K562 (cell line): ENCODE data around the gene CCR7. TPM values are rescaled to one million over a fixed set of nuclear protein-coding genes. Genes with fewer than 3 reads are reported as not detected.

Source experiments
- BCOR ChIP-seq: fragments of 450-650 bp; IDR thresholded peaks from 2 replicates; pipeline ENCODE4 v1.6.1; 2016
- CBX2 ChIP-seq: fragments of 200-600 bp; sonication (generic); IDR thresholded peaks from one replicate; pipeline ENCODE4 v1.6.1; 2012; ENCODE audit warnings: mild to moderate bottlenecking, low read length, inconsistent platforms; ENCODE audit not compliant: insufficient read depth, poor library complexity, severe bottlenecking
- CEBPG ChIP-seq, 3 experiments: fragments of 200-800 bp in 1 of 3; sonication (Bioruptor generic) in 1 of 3; sonication (generic) in 1 of 3; formaldehyde crosslinking in 1 of 3; IDR thresholded peaks in 2 of 3; conservative IDR thresholded peaks in 1 of 3; 2 replicates each; pipeline versions ENCODE4 v1.6.1 to v1.8.0; 2016 to 2022; ENCODE audit warnings: missing compliant biosample characterization in 2 of 3, missing genetic modification characterization in 2 of 3, mild to moderate bottlenecking in 1 of 3, missing genetic modification reagents in 1 of 3
- GTF2F1 ChIP-seq: IDR thresholded peaks from 2 replicates; pipeline ENCODE4 v1.6.1; 2011; ENCODE audit warnings: low read depth, low read length, improper control_type of control experiment
- HES1 ChIP-seq: fragments of 450-650 bp; IDR thresholded peaks from 2 replicates; pipeline ENCODE4 v1.6.1; 2016; ENCODE audit warnings: low read depth, mild to moderate bottlenecking, moderate library complexity
- JUND ChIP-seq, 2 experiments: IDR thresholded peaks; 2 replicates in 1 of 2; 3 replicates in 1 of 2; pipeline ENCODE4 v1.6.1; 2011; ENCODE audit warnings: borderline replicate concordance in 2 of 2, low read depth in 2 of 2, low read length in 2 of 2, improper control_type of control experiment in 1 of 2, missing biosample characterization in 1 of 2, missing genetic modification characterization in 1 of 2, missing genetic modification reagents in 1 of 2
- POLR2AphosphoS2 ChIP-seq: IDR thresholded peaks from 2 replicates; pipeline ENCODE4 v1.6.1; 2012; ENCODE audit warnings: low read length, improper control_type of control experiment
- TCFL5 ChIP-seq: fragments of 250-450 bp; sonication (Bioruptor Pico); conservative IDR thresholded peaks from 2 replicates; pipeline ENCODE4 v1.6.1; 2021; ENCODE audit warnings: mild to moderate bottlenecking, moderate library complexity, matching md5 sums
- XRCC5 ChIP-seq: fragments of 200-400 bp; formaldehyde crosslinking; IDR thresholded peaks from 2 replicates; pipeline ENCODE4 v1.6.1; 2017; ENCODE audit warnings: low read depth, mild to moderate bottlenecking, low read length
- ZC3H11A ChIP-seq: IDR thresholded peaks from 2 replicates; pipeline ENCODE4 v1.6.1; 2012; ENCODE audit warnings: low read depth, low read length, improper control_type of control experiment
- ZNF232 ChIP-seq: sonication (generic); formaldehyde crosslinking; IDR thresholded peaks from 2 replicates; pipeline ENCODE4 v1.8.0; 2022; ENCODE audit warnings: mild to moderate bottlenecking, missing genetic modification reagents
- ZNF324 ChIP-seq: fragments of 250-450 bp; sonication (Bioruptor Pico); IDR thresholded peaks from 2 replicates; pipeline ENCODE4 v1.4.0; 2020; ENCODE audit warnings: mild to moderate bottlenecking
- ZNF395 ChIP-seq: fragments of 200-800 bp; sonication (Bioruptor generic); IDR thresholded peaks from 2 replicates; pipeline ENCODE4 v1.6.1; 2017; ENCODE audit warnings: missing genetic modification characterization, missing compliant biosample characterization
- polyA plus RNA-seq, 8 experiments: library from polyadenylated mRNA; depleted of rRNA in 4 of 8; stranded (reverse) in 5 of 8; unstranded in 3 of 8; fragments of >200 nt; fragmentation: Nextera tagmentation in 2 of 8; fragmentation: Illumina TruSeq in 1 of 8; extraction: Ambion mirVana in 2 of 8; extraction: Trizol in 1 of 8; gene quantifications; 2 replicates each; pipeline versions ENCODE4 v1.2.1 to v1.2.3, GENCODE V29; 2011 to 2014; ENCODE audit warnings: inconsistent platforms in 1 of 8, missing spikeins in 1 of 8
- total RNA-seq, 7 experiments: library from RNA; depleted of rRNA in 6 of 7; stranded (reverse); fragments of >200 nt in 6 of 7; fragmentation: Illumina TruSeq in 2 of 7; extraction: Trizol in 2 of 7; gene quantifications; 2 replicates each; pipeline versions ENCODE4 v1.2.1 to v1.2.3, GENCODE V29; 2011 to 2021; ENCODE audit warnings: low replicate concordance in 1 of 7
- TF ChIP-seq, protein P1 (sequence below), 2 experiments: fragments of 450-650 bp in 1 of 2; sonication (generic) in 1 of 2; formaldehyde crosslinking; conservative IDR thresholded peaks; 2 replicates each; pipeline versions ENCODE4 v1.4.0 to v1.8.1; 2020 to 2022; ENCODE audit warnings: mild to moderate bottlenecking in 1 of 2, missing genetic modification reagents in 1 of 2
- TF ChIP-seq, protein P2 (sequence below): fragments of 200-400 bp; formaldehyde crosslinking; IDR thresholded peaks from 2 replicates; pipeline ENCODE4 v1.6.1; 2017; ENCODE audit warnings: mild to moderate bottlenecking, low read depth, low read length, moderate library complexity
- TF ChIP-seq, protein P3 (sequence below), 3 experiments: fragments of 200-800 bp in 1 of 3; fragments of 250-450 bp in 1 of 3; fragments of 450-650 bp in 1 of 3; sonication (Bioruptor Pico) in 1 of 3; sonication (Bioruptor generic) in 1 of 3; formaldehyde crosslinking in 1 of 3; IDR thresholded peaks; 2 replicates each; pipeline versions ENCODE4 v1.6.1 to v1.8.0; 2016 to 2022; ENCODE audit warnings: mild to moderate bottlenecking in 2 of 3, missing genetic modification characterization in 2 of 3, missing compliant biosample characterization in 1 of 3, moderate library complexity in 1 of 3

The CCR7 gene
- total and polyA plus RNA-seq, 9 of the 15 experiments (the other 6 are each of a cell fraction or from before 2014, with no cell fraction given), result 0.14 to 1.4 (median 0.56) TPM

GRCh38 chr17:40553694-40554534, 11.4 kb downstream of the CCR7 start (continued):
- TF ChIP-seq ZC3H11A (no peak), HES1 (no peak), TCFL5 (CRISPR knock-in tag) (no peak), XRCC5 (peak; percentile 62; the same call in 1 of the 2 replicates), ZNF232 (CRISPR knock-in tag) (no peak), CEBPG (CRISPR knock-in tag; IDR thresholded peaks at IDR 0.05) (no peak), CEBPG (tag; conservative IDR thresholded peaks at IDR 0.05 in 1 of 2, IDR thresholded peaks at IDR 0.05 in 1 of 2) (0 out of 4 replicates have a peak, but pooled peaks of 1 of the 2 experiments have one; percentile 30), ZNF324 (no peak), BCOR (peak; percentile 70; the same call in 1 of the 2 replicates), CBX2 (no peak), ZNF395 (CRISPR knock-in tag) (no peak), JUND (IDR thresholded peaks at IDR 0.05; ENCODE audit: borderline replicate concordance, low read depth, low read length) (peak; percentile 54), JUND (tag; IDR thresholded peaks at IDR 0.05; ENCODE audit: borderline replicate concordance, low read depth, low read length) (peak; percentile 59; the same call in 1 of the 3 replicates), POLR2AphosphoS2 (no peak), GTF2F1 (no peak)
- TF ChIP-seq, protein P1, sequence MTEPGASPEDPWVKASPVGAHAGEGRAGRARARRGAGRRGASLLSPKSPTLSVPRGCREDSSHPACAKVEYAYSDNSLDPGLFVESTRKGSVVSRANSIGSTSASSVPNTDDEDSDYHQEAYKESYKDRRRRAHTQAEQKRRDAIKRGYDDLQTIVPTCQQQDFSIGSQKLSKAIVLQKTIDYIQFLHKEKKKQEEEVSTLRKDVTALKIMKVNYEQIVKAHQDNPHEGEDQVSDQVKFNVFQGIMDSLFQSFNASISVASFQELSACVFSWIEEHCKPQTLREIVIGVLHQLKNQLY (CRISPR knock-in tag; conservative IDR thresholded peaks at IDR 0.05), result no peak
- TF ChIP-seq, protein P2, sequence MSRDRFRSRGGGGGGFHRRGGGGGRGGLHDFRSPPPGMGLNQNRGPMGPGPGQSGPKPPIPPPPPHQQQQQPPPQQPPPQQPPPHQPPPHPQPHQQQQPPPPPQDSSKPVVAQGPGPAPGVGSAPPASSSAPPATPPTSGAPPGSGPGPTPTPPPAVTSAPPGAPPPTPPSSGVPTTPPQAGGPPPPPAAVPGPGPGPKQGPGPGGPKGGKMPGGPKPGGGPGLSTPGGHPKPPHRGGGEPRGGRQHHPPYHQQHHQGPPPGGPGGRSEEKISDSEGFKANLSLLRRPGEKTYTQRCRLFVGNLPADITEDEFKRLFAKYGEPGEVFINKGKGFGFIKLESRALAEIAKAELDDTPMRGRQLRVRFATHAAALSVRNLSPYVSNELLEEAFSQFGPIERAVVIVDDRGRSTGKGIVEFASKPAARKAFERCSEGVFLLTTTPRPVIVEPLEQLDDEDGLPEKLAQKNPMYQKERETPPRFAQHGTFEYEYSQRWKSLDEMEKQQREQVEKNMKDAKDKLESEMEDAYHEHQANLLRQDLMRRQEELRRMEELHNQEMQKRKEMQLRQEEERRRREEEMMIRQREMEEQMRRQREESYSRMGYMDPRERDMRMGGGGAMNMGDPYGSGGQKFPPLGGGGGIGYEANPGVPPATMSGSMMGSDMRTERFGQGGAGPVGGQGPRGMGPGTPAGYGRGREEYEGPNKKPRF, result no peak
- TF ChIP-seq, protein P3, sequence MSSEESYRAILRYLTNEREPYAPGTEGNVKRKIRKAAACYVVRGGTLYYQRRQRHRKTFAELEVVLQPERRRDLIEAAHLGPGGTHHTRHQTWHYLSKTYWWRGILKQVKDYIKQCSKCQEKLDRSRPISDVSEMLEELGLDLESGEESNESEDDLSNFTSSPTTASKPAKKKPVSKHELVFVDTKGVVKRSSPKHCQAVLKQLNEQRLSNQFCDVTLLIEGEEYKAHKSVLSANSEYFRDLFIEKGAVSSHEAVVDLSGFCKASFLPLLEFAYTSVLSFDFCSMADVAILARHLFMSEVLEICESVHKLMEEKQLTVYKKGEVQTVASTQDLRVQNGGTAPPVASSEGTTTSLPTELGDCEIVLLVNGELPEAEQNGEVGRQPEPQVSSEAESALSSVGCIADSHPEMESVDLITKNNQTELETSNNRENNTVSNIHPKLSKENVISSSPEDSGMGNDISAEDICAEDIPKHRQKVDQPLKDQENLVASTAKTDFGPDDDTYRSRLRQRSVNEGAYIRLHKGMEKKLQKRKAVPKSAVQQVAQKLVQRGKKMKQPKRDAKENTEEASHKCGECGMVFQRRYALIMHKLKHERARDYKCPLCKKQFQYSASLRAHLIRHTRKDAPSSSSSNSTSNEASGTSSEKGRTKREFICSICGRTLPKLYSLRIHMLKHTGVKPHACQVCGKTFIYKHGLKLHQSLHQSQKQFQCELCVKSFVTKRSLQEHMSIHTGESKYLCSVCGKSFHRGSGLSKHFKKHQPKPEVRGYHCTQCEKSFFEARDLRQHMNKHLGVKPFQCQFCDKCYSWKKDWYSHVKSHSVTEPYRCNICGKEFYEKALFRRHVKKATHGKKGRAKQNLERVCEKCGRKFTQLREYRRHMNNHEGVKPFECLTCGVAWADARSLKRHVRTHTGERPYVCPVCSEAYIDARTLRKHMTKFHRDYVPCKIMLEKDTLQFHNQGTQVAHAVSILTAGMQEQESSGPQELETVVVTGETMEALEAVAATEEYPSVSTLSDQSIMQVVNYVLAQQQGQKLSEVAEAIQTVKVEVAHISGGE (CRISPR knock-in tag; IDR thresholded peaks at IDR 0.05), result peak in 1 of 3 experiments; percentile 57; a peak in 2 of 6 replicates
